Peyer's patch (tissue), 4 donors: ENCODE data around the gene SH3PXD2B. TPM values are rescaled to one million over a fixed set of nuclear protein-coding genes. Genes with fewer than 3 reads are reported as not detected.

ENCODE experiments used
- DNase-seq, 3 donors: peaks; one replicate each; pipeline ENCODE4 v3.0.0-alpha.2; 2017 to 2019
- H3K27ac ChIP-seq, 4 donors: fragments of 200-600 bp; sonication (generic); one replicate each; pipeline ENCODE4 v1.5.1; 2016 to 2019
- H3K27me3 ChIP-seq, 2 donors: fragments of 200-600 bp; sonication (generic); one replicate each; pipeline ENCODE4 v1.5.1; 2019
- H3K36me3 ChIP-seq, 3 donors: fragments of 200-600 bp; sonication (generic); one replicate each; pipeline ENCODE4 v1.5.1; 2016 to 2019
- H3K4me1 ChIP-seq, 4 donors: fragments of 200-600 bp; sonication (generic); one replicate each; pipeline ENCODE4 v1.5.1; 2016 to 2019
- H3K4me3 ChIP-seq, 4 donors: fragments of 200-600 bp; sonication (generic); 1 replicate in 3 of 4; 2 replicates in 1 of 4; pipeline ENCODE4 v1.5.1; 2016 to 2019; ENCODE audit warnings: mild to moderate bottlenecking in 1 of 4
- H3K9me3 ChIP-seq, 4 donors: fragments of 200-600 bp; sonication (generic); one replicate each; pipeline ENCODE4 v1.5.1; 2016 to 2019; ENCODE audit warnings: mild to moderate bottlenecking in 1 of 4
- POLR2A ChIP-seq, 2 donors: fragments of 450-650 bp; IDR thresholded peaks; one replicate each; pipeline ENCODE4 v1.5.1; 2017; ENCODE audit warnings: antibody characterized with exemption in 2 of 2, mild to moderate bottlenecking in 2 of 2, moderate library complexity in 2 of 2
- total RNA-seq, 4 donors: library from RNA; depleted of rRNA; stranded (reverse); fragments of >200 nt; gene quantifications; one replicate each; pipeline ENCODE4 v1.1.0, GENCODE V29; 2016
- TF ChIP-seq, protein P1 (sequence below), 6 experiments: fragments of 450-650 bp in 4 of 6; fragments of 200-600 bp in 2 of 6; sonication (generic) in 1 of 6; IDR thresholded peaks; one replicate each; pipeline ENCODE4 v1.5.1; 2017 to 2019; ENCODE audit warnings: antibody characterized with exemption in 6 of 6, mild to moderate bottlenecking in 3 of 6, moderate library complexity in 1 of 6

Gene SH3PXD2B
- total RNA-seq, 4 donors from 2014 or later: 5.8 to 26.4 (median 11.7) TPM

DNA sequence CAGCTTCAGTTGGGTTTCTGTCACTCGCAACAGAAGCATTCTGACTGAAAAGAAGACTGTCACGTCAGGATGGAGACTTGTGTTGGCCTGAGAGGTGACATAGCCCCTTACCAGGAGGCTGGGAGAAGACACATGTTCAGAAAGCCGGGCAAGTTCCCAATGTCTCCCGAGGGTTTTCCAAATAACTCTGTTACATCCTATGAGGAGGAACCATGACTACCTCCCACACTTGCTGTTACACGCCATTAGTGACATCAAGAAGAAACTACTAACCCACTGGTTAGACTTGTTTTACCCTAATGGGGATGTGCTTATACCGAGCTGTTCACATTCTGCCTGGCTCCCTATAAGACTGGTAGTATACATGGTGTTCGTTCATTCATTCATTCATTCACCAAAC is 33.3 kb downstream of the SH3PXD2B start:
- no peak for DNase-seq
- Histone ChIP-seq H3K9me3 (peaks cover 0 to 3% (median 0%) of the 10 kb centered on the region in 4 donors), H3K36me3 (no peaks in the 10 kb centered on the region), H3K4me1 (peaks cover 0 to 34% (median 5%) of the 10 kb centered on the region in 4 donors), H3K27ac (peak overlapping the region; percentile 32 to 86 (median 70)), H3K27me3 (no peaks in the 10 kb centered on the region), H3K4me3 (no peak overlapping the region)
- TF ChIP-seq POLR2A (IDR thresholded peaks at IDR 0.05): no peak
- TF ChIP-seq, protein P1, sequence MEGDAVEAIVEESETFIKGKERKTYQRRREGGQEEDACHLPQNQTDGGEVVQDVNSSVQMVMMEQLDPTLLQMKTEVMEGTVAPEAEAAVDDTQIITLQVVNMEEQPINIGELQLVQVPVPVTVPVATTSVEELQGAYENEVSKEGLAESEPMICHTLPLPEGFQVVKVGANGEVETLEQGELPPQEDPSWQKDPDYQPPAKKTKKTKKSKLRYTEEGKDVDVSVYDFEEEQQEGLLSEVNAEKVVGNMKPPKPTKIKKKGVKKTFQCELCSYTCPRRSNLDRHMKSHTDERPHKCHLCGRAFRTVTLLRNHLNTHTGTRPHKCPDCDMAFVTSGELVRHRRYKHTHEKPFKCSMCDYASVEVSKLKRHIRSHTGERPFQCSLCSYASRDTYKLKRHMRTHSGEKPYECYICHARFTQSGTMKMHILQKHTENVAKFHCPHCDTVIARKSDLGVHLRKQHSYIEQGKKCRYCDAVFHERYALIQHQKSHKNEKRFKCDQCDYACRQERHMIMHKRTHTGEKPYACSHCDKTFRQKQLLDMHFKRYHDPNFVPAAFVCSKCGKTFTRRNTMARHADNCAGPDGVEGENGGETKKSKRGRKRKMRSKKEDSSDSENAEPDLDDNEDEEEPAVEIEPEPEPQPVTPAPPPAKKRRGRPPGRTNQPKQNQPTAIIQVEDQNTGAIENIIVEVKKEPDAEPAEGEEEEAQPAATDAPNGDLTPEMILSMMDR (IDR thresholded peaks at IDR 0.05): no peak

DNA sequence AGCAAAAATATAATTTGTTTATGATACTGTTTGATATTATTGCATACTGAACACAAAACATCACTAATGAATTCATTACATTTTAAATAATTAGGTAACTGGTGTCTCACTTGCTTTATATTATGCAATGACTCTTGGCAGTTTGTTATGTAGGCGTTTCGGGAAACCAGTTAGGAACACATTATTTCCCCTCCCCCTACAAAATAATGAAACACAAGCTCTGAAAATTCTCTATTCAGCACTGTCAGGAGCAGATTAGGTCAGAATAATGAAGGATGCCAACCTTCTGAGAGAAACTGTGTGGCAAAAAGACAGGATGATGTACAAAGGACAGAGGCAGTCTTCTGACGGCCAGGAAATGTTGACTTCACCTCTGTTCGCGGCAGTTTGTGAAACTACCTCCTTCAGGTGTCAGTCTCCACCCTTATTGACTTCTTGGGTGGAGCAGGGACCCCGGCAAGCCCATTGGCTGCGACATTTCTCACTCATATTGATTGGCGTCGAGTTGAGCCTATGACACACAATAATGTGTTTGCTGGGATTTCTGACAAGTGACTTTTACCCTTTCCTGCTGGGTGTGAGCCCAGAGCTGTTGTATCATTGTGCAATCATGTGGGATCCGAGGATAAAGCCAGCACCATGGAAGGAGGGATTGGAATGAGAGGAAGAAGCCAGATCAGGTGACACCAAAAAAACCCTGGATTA is 33.9 kb downstream of the SH3PXD2B start:
- Histone ChIP-seq H3K27me3 (no peaks in the 10 kb centered on the region), H3K4me1 (peaks cover 0 to 31% (median 5%) of the 10 kb centered on the region in 4 donors), H3K4me3 (peak overlapping the region in 2 of 4 donors; percentile 12 to 17), H3K27ac (peak overlapping the region; percentile 60 to 86 (median 70)), H3K36me3 (no peaks in the 10 kb centered on the region), H3K9me3 (peaks cover 0 to 3% (median 0%) of the 10 kb centered on the region in 4 donors)
- peak in 2 of 3 donors; percentile 86 to 89 for DNase-seq
- TF ChIP-seq POLR2A (IDR thresholded peaks at IDR 0.05): peak; percentile 18 to 54
- TF ChIP-seq, protein P1 (IDR thresholded peaks at IDR 0.05): no peak

DNA sequence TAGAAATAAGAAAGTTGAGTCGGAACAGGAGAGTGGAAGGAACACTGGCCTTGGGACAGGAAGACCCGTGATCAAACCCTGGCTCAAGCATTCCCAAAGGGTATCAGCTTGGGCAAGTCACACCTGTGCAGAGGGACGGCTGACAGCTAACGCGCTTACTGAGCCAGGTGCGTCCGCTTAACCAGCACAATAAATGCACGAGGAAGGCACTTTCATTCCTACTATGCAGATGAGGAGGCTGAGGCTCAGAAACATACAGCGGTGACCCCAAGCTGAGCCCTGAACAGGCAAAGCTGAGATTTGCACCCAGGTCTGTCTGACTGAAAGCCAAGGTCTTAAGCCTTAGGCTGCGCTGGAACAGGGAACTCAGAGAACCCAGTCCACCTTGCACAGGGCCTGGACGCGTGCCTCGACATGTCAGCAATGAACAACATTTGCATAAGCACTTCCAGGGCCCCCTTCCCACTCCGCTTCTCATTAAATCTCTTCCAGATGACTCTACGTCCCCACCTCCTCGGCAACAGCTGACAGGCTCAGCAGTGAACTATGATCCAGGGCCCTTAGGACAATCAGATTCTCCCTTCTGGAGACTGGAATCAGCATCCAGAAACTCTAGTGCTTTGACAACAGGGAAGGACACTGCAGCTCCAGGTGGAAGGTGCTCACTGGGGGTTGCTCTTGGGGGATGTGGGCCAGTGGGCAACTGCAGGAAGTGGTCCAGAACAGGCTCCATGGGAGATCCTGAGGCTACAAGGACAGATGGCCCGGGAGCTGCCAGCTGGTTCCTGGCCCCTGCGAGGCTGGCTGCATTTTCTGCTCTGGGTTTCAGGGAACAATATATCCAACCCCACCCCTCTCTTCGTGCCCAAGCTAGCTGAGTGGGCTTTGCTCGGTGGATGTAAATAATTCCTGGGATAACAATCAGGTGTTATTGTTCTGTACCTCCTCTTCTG is 35.2 kb downstream of the SH3PXD2B start:
- TF ChIP-seq POLR2A (IDR thresholded peaks at IDR 0.05): no peak
- DNase-seq: no peak

DNA sequence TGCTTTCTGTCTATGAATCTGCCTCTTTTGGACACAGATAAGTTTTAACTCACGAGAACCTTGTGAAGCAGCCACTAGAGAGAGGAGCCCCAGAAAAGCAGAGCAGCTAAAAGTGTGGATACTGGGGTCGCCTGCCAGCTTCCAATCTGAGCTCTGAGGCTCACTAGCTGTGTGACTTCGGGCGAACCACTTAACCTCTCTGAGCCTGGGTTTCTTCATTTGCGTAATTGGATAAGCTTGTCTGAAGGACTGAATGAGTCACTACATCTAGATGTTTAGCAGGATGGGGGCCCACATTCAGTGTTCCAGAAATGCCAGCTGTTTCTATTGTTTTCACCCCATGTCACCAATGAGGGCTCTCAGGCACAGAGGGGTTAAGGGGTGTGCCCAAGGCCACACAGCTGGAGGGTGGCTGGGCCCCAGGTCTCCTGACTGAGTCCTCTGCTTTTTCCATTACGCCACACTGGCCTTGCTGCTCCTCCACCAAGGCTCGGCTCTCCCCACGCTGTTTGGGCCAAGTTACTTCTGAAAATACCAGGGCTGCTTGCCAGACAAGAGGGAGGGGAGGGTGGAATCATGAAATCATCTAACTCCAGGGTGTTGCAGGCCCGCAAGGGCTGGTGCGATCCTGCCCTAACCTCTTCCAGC is 36.2 kb downstream of the SH3PXD2B start:
- no peak overlapping the region for H3K4me3 ChIP-seq
- TF ChIP-seq, protein P1 (IDR thresholded peaks at IDR 0.05): no peak
- TF ChIP-seq POLR2A (IDR thresholded peaks at IDR 0.05): no peak
- peak in 2 of 3 donors; percentile 49 to 86 for DNase-seq
- no peaks in the 10 kb centered on the region for H3K36me3 ChIP-seq
- peak overlapping the region; percentile 60 to 86 (median 70) for H3K27ac ChIP-seq
- peaks cover 0 to 24% (median 5%) of the 10 kb centered on the region in 4 donors for H3K4me1 ChIP-seq
- no peaks in the 10 kb centered on the region for H3K27me3 ChIP-seq
- H3K9me3 ChIP-seq: peaks cover 0 to 3% (median 0%) of the 10 kb centered on the region in 4 donors

More for the DNA sequence above, 35.2 kb downstream of the SH3PXD2B start:
- H3K4me1 ChIP-seq: peaks cover 0 to 24% (median 5%) of the 10 kb centered on the region in 4 donors
- H3K27me3 ChIP-seq: no peaks in the 10 kb centered on the region
- peak overlapping the region; percentile 60 to 86 (median 70) for H3K27ac ChIP-seq
- H3K9me3 ChIP-seq: peaks cover 0 to 3% (median 0%) of the 10 kb centered on the region in 4 donors
- no peaks in the 10 kb centered on the region for H3K36me3 ChIP-seq
- H3K4me3 ChIP-seq: no peak overlapping the region

DNA sequence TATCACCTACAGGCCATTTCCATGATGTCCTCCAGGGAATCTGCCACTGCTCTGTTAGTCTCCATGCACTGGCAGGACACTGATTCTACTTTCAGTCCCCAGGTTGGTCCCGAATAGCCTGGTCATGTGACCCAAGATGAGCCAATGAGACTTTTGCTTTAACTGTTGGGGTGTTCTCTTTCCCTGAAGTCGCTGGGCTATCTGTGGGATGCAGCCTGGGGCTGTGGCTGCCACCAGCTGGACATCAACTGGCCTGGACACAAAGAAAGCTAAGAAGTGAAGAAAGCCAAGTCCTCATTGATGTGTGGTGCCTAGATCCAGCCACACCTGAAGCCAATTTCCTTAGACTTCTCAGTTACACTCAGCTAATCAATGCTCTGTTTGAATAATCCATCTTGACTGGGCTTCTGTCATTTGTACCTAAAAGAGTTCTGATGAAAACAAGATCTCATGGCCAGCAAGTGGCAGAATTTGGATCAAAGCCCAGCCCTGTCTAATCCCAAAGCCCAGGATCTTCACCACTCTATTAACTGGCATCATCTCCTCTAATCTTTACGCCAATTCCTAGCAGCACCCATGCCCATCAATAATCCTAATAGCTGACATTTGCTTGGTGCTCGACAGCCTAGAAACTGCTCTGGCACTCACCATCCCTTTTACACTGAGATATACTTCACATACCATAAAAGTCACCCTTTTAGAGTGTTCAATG is 37.0 kb downstream of the SH3PXD2B start:
- no peak for DNase-seq
- Histone ChIP-seq H3K4me1 (peaks cover 0 to 27% (median 5%) of the 10 kb centered on the region in 4 donors), H3K9me3 (peaks cover 0 to 3% (median 0%) of the 10 kb centered on the region in 4 donors), H3K27ac (peak overlapping the region; percentile 27 to 86 (median 65)), H3K4me3 (no peak overlapping the region), H3K36me3 (no peaks in the 10 kb centered on the region), H3K27me3 (no peaks in the 10 kb centered on the region)
- TF ChIP-seq POLR2A (IDR thresholded peaks at IDR 0.05): no peak
- TF ChIP-seq, protein P1 (IDR thresholded peaks at IDR 0.05): no peak
